Activated T-cell treated with anti-CD3 and anti-CD28 coated beads for 24 hours (primary cell): ENCODE measurements around the gene NFATC2.
"Not testable (repeated sequence)": the region's sequence is repeated elsewhere in the genome, so short reads cannot be mapped to it uniquely, and the experiment has no call there.

Experiments
- DNase-seq: peaks from one replicate; pipeline ENCODE4 v3.0.0-alpha.2; 2020; ENCODE audit warnings: low read depth

The NFATC2 gene

GRCh38 chr20:51567622-51568021 lies 25.1 kb upstream of the NFATC2 start:
- DNase-seq: no peak

- no peak for DNase-seq
These were observed 24.1 kb upstream of the NFATC2 start for GRCh38 chr20:51566594-51566993.

DNA sequence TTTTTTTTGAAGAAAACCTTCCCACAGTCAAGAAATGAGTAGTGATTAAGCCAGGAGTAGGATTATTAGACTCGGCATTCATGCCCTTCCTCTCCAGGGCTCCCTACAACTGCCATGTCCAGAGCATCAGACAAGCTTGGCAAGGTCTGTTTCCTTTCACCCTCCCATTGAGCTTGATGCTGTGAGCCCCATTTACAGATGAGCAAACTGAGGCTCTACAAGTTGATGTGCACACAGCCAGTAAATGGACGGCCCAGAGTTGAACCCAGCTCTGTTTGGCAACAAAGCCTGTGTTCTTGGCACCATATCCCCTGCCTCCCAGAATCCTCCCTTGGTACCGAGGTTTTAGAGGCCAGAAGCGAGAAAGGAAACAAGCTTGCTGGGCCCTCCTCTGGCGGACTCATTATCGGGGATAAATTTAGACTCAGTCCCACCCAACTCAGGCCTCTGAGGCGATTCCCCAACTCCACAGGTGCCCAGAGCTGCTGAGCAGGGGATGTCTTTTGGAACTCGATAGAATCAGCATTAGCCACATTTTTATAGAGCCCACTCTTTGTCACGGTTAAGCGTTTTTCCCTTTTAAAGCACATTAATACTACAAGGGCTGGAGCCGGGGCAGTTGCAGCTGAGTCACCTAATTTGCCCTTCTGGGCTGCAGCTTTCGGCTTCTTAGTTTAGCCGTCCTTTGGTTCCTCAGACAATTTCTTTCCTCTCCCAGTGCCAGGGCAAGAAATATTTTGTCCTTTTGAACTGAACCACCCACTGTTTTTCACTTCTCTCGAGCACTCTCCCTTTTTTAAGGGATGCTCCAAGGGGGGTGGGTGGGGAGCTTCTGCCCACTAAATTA lies 23.0 kb upstream of the NFATC2 start:
- DNase-seq: no peak

DNA sequence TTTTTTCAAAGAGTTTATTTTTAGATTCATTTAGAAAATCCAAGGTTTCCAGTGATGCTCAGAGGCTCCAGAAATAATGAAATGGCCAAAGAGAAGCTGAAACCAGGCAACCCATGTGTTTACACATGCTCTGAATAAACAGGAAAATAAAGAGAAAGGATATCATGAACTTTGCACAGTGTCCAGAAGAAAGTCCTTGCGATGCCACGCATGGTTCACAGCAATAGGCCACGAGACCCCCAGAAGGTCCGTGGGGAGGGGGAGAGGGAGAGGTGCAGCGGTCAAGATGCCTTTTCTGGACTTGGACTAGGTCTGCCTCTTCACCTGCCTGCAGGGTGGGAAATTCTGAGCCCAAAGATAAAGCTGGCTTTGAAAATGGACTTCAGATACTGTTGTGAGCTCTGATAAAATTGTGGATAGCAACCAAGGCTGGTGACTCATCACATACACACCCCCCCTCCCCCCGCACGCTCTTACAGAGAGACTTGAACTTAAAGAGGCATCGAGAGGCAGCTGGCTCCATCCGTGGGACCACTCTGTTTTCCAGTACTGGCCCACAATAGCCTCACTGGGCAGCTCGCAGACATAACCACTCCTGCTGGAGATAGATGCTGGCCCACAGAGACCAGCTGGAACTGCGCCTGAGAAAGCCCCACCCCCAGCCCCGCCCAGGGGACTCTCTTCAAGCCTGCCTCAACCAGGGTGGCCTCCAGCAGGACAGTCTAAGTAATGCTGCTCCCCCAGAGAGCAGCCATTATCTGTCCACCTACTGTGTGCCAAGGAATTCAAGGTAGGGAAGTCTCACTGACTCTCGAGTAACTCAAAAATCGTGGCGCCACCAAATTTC lies 21.2 kb upstream of the NFATC2 start:
- no peak for DNase-seq

DNA sequence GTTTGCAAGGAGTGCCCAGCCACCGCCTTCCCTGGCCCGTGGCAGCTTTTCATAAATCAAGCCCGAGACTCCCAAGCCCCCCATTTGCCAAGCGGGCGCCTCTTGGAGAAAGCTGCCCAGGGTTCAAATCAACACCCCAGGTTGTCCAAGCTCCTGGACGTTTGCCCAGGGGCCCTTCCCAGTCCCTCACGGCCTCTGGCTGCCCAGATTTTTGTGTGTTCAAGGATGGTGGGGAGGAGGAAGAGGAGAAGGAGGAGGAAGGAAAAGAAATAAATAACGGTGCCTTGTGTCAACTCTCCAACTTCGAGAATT lies 20.6 kb upstream of the NFATC2 start:
- no peak for DNase-seq

DNA sequence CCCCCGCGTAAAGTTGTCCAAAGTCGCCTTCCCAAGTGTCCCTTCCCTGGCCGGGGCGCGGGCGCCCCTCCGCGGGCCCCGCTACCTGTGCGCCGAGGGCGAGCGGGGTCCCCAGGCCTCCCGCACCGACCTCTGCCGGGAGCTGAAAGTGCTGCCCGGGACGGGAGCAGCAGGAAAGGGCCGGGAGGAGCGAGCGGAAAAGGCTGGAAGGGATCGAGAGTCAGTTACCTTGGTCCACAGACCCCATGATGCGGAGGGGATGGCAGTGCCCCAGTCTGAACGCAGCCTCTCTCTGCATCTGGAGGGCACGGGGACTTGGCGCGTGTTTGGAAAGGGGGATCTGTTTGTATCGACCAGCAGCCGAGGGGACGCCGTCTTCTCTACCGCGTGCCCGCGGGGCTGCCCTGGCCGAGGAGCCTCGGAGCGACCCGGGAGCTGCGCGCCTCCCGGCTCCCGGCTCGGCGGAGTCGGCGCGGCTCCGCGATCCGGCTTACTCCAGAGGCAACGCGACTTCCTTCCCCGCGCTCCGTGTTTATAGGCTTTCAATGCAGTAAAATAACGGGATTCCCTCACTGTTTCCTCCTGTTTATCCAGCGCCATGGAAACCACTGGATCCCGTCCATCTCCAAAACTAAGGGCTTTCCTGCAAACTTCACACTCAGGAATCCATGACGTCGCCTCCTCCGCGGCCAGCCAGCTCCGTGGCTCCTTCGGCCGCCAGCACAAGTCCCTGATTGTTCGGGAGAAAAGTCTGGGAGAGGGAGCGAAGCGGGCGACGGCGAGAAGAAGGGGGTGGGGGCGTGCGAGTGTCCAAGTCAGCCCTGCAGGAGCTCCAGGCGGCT lies 20.0 kb upstream of the NFATC2 start:
- no peak for DNase-seq

GRCh38 chr20:51562027-51562331 lies 19.5 kb upstream of the NFATC2 start:
- no peak for DNase-seq

GRCh38 chr20:51560550-51561307 lies 18.2 kb upstream of the NFATC2 start:
- DNase-seq: no peak

- no peak for DNase-seq
These were observed 17.5 kb upstream of the NFATC2 start for GRCh38 chr20:51560042-51560441.

GRCh38 chr20:51554538-51555165 lies 12.1 kb upstream of the NFATC2 start:
- no peak for DNase-seq

DNA sequence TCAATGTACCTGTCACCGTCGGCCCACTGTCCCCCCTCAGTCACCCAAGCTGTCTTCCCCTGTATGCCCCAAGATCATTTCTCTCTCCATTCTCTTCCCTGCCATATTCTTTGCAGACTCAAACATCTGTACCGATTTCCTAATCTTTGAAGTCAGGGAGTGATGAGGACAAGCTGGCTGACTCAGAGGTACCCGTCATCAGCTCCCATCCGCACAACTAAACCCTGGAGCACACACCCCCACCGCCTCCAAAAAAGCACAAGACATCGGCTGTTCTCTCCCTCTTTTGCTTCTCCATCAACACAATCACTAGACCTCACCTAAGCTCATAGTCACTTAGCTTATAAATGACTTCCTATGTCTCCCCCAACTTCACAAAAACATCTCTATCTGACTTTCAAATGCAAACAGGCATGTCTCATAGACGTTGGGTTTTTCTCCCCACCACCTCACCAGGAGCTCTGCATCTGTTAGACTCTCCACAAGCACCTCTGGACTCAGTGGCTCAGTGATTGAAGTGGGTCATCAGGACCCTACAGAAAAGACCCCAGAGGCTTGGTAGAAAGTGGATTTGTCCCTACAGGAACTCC lies 11.5 kb upstream of the NFATC2 start:
- DNase-seq: no peak

DNA sequence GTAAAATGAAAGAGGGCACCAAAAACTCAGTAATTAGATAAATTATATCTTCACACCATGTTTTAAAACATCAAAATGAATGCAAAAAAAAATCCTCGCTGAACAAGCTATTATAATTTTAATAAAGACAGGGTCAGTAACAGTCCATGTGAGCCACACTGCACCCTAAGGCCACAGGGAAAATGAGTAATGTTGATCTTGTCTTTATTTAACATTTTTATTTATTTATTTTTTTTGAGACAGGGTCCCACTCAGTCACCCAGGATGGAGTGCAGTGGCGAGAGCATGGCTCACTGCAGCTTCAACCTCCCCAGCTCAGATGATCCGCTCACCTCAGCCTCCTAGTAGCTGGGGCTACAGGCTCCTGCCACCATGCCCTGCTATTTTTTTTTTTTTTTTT lies 8.7 kb upstream of the NFATC2 start:
- no peak for DNase-seq

DNA sequence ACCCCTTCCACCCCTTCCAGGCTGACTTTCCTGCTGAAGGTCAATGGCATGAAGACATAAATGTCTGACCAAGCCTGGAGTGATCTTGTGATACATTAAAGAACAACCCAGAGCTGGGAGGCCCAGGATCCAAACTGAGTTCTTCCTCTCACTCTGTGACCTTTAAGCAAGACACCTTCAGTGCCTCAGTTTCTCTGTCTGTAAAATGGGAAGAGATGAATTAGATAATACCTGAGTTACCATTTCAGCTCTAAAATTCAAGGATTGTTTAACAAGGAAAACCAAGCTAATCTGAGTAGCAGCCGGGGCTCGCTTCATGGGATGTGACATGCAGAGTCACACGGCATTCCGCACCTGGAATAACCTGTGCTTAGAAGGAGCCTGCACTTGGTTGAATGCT lies 7.0 kb upstream of the NFATC2 start:
- no peak for DNase-seq

DNA sequence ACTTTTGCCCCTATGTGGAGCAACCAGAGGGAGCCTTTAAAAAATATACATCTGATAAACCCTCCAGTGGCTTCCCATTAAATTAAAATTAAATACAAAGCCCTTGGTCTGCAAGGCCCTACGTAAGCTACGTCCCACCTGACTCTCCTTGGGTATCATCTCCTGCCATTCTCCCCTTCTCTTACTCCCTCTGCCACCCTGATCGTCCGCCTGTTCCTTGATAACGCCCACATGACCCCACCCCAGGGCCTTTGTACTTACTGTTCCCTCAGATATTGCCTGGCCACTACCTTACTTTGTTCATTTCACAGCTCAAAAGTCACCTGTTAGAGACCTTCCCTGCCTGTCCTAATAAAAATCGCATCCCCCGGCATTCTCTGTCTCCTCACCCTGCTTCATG lies 5.4 kb upstream of the NFATC2 start:
- no peak for DNase-seq

DNA sequence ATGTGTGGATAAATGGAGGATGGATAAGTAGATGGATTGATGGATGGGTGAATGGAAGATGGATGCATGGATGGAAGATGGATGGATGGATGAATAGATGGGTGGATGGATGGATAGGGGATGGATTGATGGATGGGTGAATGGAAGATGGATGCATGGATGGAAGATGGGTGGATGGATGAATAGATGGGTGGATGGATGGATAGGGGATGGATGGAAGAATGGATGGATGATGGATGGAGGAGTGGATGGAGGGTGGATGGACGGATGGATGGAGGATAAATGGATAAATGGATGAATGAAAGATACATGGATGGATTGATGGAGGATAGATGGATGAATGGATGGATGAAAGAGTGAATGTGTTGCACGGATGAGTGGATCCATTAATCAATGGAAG lies 3.0 kb upstream of the NFATC2 start:
- no peak for DNase-seq

DNA sequence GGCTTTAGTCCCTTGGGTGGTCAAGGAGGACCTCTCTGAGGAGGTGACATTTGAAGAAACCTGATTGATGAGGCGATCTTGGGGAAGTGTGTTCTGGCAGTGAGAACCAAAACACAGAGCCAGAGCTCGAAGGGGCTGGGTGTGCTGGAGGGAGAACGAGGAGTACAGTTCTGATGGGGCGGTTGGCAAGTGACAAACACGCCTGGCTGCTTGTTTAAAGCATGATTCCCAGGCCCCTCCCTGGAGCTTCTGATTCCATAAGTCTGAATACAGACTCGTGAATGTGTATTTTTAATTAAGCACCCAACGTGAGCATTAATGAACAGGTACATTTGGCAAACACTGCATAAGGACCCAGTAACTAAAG lies 886 bp upstream of the NFATC2 start:
- DNase-seq: no peak

DNA sequence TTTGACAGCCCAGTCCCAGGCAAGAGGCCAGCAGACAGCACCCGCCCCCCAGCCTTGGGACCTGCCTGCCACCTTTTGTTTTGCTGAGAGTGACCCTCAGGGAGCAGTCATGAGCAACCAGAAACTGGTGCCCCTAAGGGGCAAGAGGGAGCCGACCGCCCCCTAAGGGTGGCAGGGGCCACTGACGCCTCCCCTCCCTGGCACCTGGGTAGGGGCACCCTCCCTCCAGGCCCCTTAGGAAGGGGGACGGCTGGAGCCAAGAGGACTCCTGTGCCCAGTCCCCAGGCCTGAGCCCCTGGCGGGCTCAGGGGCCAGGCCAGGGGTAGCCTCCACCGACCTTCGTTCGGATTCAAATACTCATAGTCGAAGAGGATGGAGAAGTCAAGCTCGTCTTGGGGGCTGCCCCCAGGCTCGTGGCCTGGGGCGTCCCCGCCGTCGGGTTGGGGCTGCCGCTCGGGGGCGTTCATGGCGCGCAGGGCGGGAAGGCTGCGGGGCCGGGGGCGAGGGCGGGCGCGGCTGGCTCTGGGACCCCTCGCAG lies 417 bp downstream of the NFATC2 start:
- peak; percentile 43 for DNase-seq

GRCh38 chr20:51541189-51542032 lies 1.1 kb downstream of the NFATC2 start:
- DNase-seq: peak; percentile 74

DNA sequence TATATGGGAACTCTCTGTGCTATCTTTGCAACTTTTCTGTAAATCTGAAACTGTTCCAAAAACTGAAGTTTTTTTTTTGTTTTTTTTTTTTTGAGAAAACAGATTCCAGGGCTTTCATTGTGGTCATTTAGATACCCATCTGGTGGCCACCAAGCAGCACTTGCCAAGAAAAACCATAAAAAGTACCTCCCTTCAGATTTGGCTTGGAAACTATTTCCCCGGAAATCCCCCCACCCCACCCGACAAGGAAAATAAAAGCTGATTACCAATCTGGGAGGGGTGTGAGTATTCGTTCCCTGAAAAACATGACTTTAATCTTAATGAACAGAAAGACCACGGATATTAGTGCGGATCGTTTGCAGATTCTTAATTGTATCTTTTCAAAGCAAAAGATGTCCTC lies 1.9 kb downstream of the NFATC2 start:
- DNase-seq: no peak

GRCh38 chr20:51540074-51540473 lies 2.4 kb downstream of the NFATC2 start:
- not testable (repeated sequence) for DNase-seq
